ENCODE results near the gene MCM10. TPM values are rescaled to one million over a fixed set of nuclear protein-coding genes. Genes with fewer than 3 reads are reported as not detected.
A peak's percentile ranks its signal among the peaks of the same experiment; 100 is the strongest.
"Not testable (repeated sequence)": the region's sequence is repeated elsewhere in the genome, so short reads cannot be mapped to it uniquely, and the experiment has no call there.

MCM10 gene
- 7.1 TPM for polyA plus RNA-seq (2013, experiment 1 of 2; ENCODE audit: insufficient read length)
- polyA plus RNA-seq (2013, experiment 2 of 2; ENCODE audit: insufficient read length): 5.3 TPM

DNA sequence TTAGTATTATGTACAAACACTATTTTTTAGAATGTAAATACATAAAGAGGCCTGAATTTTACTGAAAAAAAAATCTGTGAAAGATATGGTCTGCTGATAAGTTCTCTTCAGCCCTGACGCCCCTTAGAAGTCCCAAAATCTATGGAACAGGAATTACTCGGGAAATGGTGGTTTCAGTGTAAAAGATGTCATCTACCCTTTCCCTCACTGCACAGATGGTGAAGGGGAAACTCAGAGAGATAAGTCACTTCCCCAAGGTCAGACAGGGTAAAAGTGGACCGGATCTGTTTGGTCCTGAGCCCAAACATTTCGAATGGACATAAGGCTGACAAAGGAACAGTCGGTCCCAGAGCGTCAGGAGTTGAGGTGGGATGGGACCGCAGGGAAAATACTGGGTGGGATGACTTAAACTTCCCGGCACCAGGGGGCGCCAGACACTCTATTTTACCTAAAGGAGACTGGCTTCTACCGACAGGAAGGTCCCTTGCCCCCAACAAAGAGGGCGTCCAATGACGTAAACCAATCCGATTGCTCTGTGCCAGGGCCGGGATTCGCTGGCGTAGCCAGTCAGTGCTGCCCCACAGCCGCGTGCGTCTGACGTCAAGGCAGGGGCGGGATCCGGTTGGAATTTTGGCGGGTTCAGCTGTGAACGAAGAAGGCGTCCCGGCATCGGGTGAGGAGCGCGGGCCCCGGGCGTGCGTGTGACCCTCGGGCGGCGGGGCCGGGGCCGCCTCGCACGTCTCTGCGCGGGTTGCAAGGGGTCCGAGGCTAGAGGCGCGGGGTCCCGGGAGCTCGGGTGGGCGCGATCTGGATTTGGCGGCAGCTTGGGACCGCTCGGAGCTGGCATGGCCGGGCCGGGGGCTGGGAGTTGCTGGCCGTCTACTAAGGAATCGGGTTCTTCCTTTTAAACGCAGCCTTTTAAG is at the start of gene MCM10:
TSS of gene MCM10 (plus strand) at position 625 of the 923 bp plus-strand sequence. CDS start 2,645 bp downstream, outside the sequence.
- DNase-seq: peak; percentile 100

DNA sequence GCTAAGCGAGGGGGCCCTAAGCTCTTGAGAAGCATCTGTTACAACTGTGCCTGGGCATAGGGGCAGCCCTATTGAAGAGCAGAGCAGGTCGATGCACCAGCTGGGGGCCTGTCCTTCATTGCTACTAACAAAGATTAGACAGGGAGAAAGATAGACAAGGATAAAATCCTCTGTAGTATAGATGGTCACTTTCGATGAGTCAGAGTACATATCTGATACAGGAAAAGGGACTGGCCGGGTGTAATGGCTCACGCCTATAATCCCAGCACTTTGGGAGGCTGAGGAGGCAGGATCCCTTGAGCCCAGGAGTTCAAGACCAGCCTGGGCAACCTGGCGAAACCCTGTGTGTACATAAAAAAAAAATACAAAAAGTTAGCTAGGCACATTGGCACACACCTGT is 47.8 kb upstream of the MCM10 start:
- DNase-seq: no peak

DNA sequence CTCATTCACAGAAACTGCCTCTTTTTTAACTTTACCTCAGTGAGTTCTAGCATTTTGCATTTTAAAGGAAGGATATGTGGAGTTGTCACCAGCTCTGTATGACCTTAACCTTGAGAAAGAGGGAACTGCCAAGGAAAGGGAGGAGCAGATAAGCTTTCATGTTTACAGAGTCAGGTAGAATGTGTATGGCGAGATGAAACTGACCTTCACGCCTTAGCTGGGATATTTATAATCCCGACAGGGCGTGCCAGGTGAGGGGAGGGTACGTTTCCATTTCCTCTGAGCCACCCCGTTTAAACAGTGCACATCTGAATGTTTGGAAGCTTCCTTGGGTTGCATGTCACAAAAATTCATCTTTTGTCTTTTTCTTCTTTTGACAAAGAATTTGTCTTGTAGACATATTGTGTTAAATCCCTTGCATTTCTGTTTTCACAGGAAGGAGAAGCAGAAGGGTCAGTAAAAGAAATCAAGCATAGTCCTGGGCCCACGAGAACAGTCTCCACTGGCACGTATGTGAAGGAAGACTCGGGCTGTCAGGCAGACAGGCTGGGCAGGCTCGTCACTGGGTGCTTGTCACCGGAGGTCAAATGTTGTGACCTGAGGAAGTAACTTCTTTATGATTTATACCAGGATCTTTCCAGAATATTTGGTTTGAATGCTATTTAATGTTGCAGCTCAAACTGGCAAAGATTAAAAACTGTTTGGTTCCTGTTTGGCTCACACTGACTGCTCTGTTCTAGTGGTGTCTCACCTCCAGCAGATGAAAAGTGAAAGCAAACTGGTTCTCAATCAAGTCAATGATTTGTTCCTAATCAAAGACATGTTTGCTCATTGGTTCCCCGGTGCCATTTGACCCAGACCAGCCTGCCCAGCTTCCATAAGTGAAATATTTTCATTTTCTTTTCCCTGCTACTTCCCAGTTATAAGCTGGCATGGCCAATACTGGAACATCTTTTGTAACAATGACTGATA is 45.2 kb upstream of the MCM10 start:
- DNase-seq: no peak

DNA sequence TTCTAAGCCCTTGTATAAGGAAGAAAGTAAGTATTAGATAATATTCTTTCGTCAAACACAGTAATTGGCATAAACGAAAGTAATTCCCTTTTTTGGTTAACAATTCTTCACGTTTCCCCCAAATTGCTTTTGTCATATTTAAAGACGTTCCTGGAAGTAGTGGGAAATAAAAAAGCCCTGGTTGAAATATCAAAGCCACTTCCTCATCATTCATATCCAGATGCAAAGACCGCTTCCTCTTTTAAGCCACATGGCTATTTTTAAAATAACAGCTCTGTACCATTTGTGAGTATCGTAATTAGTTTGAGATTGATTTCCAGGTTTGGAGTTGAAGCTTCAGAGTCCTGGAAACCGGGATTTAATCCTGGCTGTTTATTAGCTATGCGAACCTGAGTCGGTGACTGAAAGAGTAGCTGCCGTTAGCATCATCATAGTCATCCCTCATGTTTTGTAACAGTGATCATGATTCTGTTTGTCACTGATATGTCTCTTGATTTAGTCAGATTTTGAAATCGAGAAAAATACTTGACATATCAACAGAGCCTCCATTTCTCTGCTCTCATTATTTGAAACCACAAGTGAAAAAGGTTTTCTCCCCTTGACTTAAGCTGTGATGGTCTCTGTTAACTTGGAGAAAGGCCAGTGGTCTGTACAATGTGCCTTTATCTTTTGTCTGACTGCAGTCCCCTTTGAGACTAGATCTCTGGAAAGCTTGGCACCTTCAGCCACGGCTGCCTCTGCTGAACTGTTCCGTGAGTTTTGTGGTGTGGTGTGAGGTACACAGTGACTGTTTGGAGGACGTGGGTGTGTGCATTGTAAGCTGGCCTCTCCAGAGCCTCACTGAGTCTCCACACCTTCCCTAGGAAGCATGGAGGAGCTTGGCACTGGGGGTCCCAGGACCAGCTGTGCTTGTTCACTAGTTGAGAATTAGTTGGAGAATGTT is 43.2 kb upstream of the MCM10 start:
- DNase-seq: no peak

DNA sequence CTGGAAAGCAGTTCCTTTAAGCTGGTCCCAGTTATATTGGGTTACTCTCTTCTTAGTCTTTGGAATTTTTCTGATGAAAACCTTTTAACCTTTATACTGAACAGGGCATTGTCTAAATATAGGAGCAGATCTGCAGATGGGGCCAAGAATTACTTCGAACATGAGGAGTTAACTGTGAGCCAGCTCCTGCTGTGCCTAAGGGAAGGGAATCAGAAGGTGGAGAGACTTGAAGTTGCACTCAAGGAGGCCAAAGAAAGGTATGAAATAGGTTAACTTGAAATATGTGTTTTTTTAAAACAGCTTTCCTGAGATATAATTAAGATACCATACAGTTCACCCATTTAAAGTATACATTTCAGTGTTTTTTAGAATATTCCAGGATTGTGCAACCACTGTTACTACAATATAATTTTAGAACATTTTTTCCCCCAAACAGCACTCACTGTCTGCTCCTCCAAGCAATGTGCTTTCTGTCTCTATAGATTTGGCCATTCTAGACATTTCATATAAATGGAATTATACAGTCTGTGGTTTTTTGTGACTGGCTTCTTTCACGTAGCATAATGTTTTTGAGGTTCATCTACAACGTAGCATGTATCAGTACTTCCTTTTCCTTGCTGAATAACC is 42.5 kb upstream of the MCM10 start:
- DNase-seq: no peak

DNA sequence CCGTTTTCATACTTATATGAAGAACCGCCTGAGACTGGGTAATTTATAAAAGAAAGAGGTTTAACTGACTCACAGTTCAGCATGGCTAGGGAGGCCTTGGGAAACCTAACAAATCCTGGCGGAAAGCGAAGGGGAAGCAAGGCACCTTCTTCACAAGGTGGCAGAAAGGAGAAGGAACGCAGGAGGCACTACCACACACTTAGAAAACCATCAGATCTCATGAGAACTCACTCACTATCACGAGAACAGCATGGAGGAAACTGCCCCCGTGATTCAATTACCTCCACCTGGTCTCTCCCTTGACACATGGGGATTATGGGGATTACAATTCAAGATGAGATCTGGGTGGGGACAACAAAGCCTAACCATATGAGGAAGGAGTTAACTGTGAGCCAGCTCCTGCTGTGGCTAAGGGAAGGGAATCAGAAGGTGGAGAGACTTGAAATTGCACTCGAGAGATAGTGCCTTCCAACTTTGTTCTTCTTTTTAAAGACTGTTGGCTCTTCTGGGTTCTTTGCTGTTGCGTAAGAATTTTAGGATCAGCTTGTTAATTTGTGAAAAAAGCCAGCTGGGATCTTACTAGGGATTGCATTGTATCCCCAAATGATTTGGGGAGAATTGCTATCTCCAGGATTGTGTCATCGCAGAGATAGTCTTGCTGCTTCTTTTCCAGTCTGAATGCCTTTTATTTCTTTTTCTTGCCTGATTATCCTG is 40.4 kb upstream of the MCM10 start:
- DNase-seq: no peak

DNA sequence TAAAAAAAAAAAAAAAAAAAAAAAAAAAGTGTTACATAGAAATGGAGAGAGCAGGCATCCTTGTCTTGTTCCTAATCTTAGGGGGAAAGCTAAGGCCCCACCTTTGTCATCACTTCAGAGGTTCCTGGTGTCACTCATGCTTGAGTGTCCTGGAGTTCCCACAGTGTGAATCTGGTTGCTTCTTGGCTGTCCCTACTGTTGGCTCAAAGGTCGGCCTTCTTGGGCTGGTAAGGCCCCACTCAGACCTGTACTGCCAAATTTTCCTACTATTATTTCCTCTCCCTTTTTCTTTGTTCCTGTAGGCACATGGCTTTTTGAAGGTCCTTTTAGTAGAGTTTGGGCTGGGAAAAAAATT is 39.9 kb upstream of the MCM10 start:
- DNase-seq: no peak

DNA sequence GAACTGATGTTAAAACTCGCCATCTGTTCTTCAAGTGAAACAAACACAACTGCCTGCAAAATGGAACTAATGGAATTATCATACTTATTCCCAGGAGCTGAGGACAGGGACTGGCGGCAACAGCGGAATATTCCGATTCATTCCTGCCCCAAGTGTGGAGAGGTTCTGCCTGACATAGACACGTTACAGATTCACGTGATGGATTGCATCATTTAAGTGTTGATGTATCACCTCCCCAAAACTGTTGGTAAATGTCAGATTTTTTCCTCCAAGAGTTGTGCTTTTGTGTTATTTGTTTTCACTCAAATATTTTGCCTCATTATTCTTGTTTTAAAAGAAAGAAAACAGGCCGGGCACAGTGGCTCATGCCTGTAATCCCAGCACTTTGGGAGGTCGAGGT is 24.7 kb upstream of the MCM10 start:
- no peak for DNase-seq

DNA sequence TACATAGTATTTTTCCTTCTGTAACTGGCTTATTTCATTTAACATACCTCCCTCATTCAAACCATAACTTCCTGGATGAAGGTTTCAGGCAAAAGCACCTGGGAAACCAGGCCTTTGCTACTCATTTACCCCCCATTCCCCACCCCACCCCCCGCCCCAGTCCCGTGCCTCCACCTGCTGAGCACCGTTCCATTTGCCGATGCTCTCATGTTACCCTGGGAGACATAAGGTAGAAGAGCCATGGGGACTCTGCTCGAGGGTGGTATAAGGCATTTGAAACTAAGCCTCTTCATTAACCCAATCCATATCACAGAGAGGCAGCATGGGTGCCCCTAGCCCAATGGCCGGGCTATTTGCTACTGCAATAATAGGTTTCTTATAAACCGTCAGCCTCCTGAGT is 22.2 kb upstream of the MCM10 start:
- no peak for DNase-seq

DNA sequence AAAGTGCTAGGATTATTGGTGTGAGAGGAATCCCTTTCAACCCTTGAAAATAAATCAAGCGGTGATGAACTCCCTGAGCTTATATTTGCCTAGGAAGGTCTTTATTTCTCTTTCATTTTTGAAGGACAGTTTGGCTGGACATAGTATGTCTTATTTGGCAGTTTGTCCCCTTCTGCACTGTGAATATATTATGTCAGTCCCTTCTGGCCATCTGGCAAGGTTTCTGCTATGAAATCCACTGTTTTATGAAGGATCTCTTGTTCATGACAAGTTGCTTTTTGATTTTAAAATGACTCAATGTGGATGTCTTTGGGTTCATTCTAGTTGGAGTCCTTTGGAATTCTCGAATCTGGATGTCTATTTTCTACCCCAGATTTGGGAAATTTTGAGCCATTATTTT is 21.7 kb upstream of the MCM10 start:
- DNase-seq: no peak

DNA sequence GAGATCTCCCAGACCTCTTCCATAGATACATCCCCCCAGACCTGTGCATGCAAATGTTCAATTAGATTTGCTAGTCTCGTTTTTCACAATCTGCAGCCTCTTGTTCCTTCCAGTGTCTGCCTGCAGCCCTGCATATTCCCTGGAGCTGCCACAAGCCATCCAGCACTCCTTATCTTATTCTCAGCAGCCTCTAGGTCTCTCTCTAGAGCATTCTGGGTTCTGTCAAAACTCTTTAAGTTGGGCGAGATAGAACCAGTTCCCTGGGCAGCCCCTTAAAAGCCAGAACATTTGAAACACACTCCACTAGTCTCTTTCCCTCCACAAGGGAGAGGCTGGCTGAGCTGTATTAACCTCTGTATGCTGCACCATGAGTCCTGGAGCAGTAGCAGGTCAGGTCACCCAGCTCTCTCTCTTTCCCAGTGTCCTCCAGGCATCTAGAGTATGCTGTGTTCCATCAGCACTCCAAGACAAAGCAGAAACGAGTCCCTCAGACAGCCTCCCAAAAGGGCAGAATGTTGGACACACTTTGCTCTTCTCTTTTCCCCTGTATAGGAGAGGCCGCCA is 20.6 kb upstream of the MCM10 start:
- DNase-seq: no peak

DNA sequence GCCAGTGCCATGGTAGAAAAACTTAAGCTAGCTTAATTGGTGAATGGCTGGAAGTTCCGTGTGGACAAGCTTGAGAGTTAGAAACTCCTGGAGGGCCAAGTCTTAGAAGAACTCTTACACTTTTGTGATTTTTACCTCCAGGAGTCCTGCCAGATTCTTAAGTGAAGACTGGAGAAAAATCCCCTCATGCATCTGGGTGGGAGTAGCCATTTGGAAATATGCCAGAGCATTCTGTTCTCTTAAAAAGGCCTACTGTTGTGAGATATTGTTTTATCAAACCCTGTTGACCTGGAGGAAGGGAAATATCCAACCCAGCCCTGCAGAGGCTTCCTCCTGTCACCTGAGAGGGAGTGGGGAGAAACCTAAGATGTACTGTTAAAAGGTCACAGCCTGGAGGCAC is 17.6 kb upstream of the MCM10 start:
- DNase-seq: no peak

DNA sequence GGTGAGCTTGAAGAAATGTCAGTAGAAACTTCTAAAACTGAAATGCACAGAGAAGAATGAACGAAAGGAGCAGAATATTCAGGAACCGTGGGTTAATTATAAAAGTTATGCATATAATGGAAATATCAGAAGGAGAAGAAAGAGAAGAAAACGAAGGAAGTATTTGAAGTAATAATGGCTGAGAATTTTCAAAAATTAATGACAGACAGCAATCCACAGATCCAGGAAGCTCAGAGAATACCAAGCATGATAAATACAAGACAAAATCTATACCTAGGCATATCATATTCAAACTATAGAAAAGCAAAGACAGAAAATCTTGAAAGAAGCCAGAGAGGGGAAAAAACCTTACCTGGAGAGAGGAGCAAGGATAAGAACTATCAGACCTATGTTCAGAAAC is 16.5 kb upstream of the MCM10 start:
- DNase-seq: no peak

DNA sequence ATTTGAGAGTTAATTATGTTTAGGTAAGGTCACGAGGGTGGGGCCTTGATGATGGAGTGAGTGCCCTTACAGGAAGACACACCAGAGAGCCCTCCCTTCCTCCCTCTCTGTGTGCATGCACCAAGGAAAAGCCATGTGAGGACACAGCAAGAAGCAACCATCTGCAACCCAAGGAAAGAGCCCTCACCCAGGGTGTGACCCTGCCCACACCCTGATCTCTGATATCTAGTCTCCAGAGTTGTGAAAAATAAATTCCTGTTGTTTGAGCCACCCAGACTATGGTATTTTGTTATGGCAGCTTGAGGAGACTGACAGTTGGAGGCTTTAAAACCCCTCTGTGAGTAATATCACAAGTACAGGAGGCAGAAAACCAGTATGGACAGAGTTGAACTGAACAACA is 15.0 kb upstream of the MCM10 start:
- DNase-seq: no peak

DNA sequence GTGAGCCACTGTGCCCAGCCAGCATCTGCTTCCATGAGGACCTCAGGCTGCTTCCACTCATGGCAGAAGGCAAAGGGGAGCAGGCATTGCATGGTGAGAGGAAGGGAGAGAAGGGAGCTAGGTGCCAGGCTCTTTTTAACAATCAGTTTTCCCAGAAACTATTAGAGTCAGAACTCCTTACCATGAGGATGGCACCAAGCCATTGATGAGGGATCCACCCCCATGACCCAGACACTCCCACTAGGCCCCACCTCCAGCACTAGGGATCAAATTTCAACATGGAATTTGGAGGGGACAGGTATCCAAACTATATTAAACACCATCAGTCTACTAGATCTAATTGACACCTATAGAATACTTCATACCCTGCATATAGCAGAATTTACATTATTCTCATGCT is 14.2 kb upstream of the MCM10 start:
- no peak for DNase-seq

DNA sequence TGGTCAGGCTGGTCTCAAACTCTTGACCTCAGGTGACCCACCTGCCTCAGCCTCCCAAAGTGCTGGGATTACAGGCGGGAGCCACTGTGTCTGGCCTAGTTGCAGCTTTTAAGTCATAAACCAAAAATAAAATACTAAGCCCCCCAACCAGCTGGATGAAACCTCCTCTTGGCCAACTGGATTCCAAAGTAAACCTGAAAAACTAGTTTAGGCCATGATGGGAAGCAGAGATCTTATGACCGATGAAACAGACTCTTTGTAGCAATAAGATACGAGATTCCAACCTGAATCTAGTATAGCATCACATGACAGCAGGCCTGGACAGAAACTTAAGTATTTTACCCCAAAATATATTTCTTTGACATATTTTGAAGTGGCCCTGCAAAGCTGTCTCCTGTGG is 9.1 kb upstream of the MCM10 start:
- DNase-seq: no peak

DNA sequence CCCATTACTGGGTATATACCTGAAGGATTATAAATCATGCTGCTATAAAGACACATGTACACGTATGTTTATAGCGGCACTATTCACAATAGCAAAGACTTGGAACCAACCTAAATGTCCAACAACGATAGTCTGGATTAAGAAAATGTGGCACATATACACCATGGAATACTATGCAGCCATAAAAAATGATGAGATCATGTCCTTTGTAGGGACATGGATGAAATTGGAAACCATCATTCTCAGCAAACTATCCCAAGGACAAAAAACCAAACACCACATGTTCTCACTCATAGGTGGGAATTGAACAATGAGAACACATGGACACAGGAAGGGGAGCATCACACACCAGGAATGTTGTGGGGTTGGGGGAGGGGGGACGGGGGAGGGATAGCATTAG is 5.5 kb upstream of the MCM10 start:
- not testable (repeated sequence) for DNase-seq

DNA sequence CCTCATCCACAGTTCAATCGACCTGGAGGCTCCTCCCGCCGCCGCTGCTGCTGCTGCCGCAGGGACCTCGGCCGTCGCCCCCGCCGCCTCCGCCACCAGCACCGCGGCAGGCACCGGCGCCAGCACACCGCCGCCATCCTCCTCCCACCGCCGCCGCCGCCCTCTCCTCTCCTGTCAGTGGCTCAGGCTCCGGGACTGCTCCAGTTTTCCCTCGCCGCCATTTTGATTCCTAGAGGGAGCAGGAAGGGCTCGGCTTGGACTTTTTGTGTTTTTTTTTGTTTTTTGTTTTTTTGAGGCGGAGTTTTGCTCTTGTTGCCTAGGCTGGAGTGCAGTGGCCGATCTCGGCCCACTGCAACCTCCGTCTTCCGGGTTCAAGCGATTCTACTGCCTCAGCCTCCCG is 3.0 kb upstream of the MCM10 start:
- no peak for DNase-seq

DNA sequence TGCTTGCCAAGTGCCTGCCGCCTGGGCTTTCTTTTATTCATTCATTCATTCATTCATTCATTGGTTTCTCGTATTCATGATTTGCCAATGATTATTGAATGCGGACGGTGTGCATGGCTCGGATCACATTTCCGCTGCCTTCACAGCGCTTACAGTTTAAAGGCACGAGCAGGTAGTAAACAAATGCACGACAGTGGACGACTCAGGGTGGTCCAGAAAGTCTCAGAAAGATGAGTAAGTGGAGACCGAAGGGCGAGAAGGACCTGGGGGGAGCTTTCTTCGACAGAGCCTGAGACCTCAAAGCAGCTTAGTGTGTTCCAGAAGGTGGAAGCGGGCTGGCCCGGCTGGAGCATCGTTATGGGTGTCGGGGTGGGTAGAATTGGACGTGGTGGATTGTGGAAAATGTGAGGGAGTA is 506 bp downstream of the MCM10 start:
- DNase-seq: no peak

DNA sequence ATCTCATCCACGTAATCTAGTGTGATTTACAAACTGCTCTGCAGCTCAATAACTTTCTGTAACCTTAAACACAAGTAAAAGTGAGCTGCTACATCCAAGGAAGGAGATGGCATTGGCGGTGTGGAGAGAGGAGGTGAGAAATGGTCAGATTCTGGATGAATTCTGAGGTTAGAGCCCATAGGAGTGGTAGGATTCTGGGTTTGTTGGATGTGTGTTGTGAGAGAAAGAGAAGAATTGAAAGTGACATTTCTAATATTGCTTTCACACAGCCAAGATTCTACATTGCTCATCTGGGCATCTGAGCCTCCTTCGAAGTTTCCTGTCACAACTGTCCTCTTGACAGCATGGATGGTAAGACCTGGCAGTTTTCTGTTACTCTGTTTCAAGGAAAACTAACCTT is 2.5 kb downstream of the MCM10 start:
- no peak for DNase-seq

DNA sequence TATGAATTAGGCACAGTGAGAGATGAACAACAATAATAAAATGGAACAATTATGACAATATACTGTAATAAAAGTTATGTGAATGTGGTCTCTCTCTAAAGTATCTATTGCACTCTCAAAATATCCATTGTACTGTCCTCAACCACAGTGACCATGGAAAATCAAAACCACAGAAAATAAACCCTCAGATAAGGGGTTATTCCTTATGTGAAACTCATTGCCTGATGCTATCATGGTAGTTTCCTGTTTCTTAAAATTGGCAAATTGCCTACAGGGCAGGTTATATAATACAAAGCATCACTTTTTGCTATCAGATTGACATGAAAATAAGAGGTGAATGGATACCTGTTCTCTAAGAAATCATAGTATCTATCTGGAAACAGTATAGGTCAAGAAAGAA is 3.8 kb downstream of the MCM10 start:
- DNase-seq: no peak

All from fibroblast of skin of abdomen (primary cell).